GM19452 (cell line): ENCODE data around the gene SNRK.
A peak's percentile ranks its signal among the peaks of the same experiment; 100 is the strongest.

ENCODE experiments used
- ATAC-seq: cut with Tn5 transposase; IDR thresholded peaks from one replicate; pipeline ENCODE4 v1.9.1; 2021; ENCODE audit not compliant: unreplicated experiment

SNRK gene

DNA sequence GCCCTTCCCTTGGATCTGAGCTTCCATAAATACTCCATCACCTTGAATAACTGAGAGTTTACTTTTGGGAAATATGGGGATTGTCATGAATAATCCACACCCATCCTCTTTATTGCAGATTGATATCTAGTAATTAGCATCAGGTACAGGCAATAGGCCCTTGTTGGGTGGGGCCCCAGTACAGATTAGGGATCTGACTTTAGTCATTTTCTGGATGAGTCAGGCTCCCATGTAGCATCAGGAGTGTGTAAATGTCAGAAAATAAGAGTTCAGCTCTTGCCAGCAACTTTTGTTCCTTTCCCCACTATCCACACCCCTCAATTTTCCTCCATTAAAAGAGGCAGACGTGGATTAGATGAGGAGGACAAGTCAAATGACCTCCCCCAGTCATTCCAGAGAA lies 17.7 kb upstream of the SNRK start:
- no peak for ATAC-seq

DNA sequence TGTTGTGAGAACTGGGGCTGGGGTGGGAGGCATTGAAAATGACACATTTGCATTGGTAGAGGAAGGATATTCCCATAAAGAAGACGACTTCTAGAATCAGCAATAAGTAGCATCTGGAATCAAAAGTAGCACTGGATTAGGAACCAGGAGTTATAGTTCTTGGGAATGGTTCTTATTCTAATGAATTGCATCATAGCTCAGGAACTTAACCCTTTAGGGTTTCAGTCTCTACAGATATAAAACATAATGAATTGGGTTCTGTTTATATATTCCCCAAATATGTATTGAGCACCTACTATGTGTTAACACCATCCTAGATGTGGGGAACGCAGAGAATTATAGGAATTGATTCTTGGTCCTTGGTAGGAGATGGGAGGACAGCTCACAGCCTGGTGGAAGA lies 16.3 kb upstream of the SNRK start:
- no peak for ATAC-seq

DNA sequence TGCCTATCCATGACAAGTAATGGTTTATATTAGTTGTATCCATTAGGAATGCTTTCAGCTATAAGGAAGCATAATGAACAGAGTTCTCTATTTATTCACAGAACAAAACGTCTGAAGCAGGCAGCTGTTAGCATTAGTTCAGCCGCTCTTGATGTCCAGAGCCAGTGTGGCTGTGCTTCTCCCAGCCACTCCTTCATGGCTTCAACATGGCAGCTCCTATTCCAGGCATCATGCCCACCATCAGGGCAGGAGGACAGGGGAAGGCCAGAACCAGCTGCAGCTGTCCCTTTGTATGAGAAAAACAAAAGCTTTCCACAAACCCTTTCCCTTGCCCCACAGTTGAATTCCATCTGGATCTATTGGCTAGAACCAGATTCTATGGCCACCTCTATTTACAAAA lies 12.9 kb upstream of the SNRK start:
- ATAC-seq: no peak

DNA sequence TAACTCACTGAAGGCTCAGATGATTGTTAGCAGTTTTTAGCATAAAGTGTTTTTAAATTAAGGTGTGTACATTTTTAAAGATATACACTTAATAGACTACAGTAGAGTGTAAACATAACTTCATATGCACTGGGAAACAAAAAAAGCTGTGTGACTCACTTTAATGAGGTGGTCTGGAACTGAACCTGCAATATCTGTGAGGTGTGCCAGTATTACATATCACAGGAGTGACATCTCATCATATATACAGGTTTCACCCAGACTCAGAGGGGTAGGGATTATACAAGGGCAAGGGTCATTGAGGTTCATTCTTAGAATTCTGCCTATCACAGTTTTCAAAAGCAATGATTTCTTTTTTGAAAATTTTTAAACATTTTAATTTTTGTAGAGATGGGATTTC lies 7.3 kb upstream of the SNRK start:
- no peak for ATAC-seq

DNA sequence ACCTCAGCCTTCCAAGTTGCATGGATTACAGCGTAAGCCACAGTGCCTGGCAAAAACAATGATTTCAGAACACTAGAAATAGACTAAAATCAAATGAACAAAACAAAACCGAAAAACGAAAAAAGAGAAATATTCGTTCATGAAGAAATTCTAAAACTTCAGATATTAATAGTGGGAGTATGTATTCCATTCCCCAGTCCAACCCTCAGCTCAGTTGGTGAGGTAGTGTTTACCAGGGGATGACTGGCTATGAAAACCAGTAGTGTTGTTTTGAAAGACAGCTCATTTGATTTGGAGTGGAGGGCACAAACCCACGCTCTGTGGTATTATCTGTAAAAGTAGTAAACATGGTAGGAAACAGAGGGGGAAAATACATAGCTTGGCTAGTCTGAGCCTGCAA lies 6.8 kb upstream of the SNRK start:
- ATAC-seq: no peak

DNA sequence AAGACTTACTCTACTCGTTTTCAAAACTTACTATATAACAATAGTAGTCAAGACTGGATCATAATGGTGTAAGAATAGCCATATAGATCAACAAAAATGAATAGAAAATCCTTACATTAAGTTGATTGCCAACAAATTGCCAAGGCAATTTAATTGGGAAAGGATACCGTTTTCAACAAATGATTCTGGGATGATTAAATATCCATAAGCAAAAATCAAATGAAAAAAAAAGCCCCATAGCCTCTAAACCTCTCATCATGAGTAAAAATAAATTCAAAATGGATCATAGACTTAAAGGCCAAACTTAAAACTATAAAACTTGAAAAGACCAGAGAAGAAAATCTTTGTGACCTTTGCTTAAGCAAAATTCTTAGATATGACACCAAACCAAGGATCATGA lies 5.3 kb upstream of the SNRK start:
- no peak for ATAC-seq

DNA sequence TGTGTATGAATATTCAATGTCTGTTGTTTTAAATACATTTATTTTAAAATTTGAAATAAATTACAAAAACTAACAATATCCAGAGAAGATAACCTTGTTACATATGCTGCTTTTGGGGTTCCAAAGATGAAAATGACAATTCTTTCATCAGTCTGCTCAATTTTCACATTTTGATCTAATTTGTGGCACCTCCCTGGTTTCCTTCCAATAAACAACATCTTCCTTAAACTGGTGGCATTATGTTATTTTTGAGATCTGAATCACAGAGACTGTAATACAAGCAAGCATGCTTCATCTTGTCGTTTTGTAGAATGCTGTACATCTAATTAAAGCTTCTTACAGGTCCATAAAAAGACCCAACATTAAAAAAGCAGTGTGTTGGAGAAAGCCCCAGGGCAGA lies 2.2 kb upstream of the SNRK start:
- ATAC-seq: no peak

DNA sequence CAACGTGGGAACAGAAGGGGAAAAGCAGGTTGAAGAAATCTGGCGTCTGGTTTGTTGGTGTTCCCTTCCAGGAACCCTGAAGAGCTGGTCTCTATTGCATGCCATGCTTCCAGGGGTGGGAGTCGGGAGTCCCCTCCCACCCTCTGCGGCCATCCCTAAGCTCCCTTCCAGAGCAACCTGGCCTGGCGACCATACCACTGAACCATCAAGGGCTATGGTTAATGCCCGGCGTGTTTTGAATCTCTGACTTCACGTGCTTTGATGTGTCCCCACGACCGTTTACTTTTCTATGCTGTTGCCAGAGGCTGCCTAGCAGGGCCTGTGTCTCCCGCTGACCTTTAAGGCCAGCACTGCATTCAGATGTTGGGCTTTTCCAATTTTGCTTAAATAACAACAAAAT lies 696 bp upstream of the SNRK start:
- no peak for ATAC-seq

DNA sequence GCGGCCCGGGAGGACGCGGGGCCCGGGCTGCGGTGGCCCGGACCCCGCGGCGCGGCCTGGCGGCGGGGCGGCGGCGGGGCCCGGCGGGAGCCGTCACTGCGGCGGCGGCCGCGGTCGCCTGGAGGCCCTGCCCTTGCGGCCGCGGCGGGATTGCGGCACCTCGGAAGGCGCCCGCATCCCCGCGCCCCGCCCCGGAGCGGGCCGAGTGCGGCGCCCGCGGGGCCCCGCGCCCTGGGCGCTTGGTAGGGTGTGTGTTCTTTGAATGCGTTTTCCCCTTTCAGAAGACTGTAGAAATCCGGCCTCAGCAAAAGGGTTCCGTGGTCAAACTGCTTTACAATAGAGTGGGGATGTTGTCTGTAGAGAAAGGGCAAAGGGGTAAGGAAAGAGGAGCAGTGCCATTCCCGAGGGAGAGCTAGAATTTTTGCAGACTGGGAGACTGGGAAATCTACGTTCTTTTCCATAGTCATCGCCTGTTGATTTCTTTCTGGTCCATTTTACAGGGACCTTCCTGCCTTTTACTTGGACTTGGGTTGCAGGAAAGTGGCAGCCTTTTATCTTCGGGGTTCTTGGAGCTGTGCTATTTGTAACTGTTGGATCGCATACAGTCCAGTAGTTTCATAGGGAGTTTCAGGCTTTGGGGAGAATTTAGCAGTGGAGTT lies 630 bp downstream of the SNRK start:
- ATAC-seq: no peak

DNA sequence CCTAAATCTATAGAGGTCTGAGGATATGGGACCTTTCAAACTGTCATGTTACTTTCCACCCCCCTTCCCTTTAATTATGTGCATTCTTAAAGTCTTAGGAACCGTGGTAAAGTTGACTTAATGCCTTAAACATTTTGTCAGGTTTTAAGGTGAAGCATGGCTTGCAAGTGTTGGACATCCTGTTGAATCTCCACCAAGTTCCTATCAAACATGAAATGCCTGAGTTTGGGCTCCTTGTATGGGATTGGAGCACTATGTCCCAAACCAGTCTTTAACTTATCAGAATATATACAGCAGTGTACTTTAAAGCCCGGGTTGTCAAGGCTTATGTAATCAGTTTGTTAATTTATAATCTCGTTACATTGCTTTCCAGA lies 1.1 kb downstream of the SNRK start:
- no peak for ATAC-seq

DNA sequence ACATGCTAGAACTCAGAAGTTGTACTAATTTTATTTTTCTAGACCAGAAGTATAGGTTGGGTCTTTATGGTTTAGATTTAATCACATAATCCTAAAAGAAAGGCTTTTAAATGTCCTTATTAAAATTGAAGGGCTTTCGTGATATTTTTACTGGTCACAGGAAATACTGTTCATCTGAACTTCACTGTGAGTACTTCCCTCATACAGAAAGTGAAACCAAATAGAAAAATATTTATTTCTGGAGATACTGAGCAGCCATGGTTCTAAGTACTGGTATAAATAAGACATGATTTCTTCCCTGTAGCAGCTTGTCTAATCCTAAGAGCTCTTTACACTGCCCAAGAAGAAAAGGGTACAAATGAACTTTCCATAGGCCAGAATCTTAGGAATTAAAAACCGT lies 2.0 kb downstream of the SNRK start:
- ATAC-seq: no peak

DNA sequence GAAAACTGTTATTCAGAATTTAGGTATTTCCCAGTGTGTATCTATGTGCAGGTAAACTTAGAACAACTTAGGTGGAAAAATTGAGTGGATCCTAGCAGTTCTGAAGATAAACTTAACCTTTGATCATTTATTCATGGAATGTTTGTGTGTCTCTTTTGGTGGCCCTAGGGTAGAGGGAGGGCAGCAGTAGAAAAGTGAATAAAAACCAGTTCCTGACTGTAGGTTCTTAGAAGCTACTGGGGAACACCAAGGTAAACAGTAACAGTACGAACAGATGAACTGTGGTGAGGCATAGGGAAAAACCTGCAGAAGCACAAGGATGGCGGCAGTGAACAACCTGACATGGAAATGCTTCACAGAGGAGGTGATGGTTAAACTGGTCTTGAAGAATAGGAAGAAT lies 2.5 kb downstream of the SNRK start:
- ATAC-seq: no peak

DNA sequence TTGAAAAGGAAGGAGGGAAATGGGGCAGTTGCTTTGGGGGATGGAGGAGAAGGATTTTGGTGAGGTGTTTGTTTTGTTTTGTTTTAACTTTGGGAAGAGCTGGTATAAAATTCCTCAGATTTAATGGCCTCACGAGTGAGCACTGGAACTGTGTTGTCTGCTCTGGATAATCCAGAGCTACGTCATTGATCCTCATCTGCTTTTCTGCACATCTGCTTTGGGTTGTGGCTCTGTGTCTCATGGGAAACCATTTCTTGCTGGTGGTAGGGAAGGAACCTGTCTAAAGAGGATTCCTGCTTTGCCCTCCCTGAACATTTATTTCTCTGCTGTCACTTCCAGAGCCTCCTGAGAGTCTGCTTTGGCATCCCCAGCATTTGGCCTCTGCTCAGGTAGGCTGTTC lies 3.1 kb downstream of the SNRK start:
- no peak for ATAC-seq

DNA sequence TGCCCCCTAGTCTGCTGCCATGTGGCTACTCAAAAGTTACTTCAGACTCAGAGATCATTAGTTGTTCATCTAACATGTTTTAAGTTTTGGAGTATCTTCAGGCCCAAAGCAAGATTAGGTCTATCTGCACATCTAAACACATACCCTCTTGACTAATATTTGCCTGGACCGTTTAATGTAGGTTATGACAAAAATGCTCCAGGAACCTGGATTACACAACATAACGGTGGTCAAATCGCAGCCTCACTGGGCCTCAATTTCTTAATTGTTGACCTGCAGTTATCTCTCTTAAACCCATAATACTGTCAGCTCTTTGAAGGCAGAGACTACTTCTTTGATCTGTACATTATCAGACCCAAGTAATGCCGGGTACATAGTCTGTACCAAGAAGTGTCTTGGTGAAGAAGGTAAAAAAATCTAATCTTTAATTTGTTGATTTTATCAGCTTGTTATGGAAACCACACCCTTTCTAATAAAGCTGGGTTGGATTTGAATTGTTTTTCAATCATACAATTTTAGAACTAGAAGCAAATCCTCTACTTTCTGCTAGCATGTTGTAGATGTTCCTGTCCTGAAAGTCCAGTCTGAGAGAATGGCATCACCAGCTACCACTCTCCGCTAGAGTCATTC lies 3.6 kb downstream of the SNRK start:
- ATAC-seq: no peak

DNA sequence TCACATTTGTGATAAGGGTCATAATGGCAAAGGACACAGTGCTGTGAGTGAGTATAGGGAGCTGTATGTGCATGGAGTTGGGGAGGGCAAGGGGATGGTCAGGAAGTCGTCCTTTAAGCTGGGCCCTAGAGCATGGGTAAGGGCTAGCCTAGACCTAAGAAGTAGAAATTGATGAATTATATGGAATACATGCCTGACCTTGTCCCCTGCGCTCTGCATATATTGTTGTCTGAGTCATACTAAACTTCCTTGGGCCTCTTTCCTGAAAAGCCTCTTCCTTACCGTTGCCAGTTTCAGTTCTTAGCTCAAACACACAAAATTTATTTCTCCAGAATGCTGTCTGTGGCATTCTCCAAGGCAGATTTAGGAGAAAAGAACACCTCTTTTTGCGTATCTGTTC lies 4.6 kb downstream of the SNRK start:
- ATAC-seq: no peak

DNA sequence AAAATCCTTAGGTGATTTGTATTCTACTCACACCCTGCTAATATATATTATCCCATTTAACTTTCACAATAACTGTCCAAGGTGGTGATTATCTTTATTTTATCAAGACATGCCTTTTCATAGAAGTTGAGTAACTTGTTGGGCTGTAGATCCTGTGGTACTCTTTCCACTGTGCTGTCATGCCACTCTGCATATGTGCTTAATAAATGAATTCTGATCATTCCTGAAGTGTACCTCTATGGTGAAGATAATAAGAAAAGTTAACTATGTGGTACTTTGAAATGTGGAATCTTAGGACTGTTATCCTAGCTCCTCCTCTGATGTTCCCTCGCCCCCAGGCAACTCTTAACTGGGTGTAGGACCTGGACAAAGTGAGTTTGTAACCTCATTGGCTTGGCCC lies 5.2 kb downstream of the SNRK start:
- ATAC-seq: no peak

DNA sequence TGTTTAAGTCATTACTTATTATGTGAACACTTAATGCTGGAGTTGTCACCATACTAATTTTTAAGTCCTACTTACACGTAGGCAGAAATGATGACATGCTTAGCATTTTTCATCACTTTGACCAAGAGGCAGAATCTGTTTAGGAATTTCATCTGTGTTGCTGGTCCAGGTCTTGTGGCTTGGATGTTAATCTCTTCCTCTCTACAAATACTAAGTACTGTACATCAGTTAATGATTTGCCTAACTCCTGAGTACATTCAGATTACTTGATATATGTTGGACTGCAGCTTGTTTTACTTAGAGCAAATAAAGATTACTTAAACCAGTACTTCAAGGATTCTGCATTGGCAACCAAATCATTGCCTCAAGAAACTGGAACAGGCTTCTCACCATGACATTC lies 8.6 kb downstream of the SNRK start:
- ATAC-seq: no peak

DNA sequence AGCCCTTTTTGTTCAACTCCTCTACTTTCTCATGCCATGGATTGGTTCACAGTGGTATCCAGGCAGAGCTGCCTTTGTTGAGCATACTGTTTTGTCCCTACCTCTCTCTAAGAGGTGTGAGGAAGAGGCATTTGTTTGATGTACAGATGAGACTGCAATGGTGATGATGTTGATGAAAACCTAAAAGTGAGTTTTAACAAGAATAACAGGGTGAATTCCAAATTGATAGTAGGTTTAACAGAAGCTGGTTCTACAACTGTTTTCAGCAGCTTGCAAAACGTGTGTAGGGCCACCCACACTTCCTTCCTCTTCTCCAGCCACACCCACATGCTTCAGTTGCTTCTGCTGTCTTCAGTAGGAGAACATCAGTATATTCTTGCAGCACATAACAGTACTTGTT lies 10.2 kb downstream of the SNRK start:
- peak; percentile 73 for ATAC-seq

DNA sequence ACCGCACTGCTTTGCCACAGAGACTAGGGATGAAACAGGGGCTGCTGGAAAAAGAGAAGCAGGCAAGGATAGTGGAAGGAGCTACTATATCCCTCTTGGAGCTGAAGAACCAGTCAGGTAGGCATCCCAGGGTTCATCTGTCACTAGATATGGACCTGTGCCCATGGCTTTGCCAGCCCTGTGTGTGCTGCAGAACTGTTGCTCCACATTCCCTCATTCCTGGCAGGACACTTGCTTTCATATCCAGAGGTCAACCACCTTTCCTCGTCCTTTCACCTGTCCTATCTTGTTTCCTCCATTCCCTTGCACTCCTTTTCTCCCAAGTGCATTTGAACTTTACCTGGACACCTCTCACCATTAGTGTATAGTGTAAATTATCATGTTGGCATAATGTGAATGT lies 12.0 kb downstream of the SNRK start:
- ATAC-seq: no peak

DNA sequence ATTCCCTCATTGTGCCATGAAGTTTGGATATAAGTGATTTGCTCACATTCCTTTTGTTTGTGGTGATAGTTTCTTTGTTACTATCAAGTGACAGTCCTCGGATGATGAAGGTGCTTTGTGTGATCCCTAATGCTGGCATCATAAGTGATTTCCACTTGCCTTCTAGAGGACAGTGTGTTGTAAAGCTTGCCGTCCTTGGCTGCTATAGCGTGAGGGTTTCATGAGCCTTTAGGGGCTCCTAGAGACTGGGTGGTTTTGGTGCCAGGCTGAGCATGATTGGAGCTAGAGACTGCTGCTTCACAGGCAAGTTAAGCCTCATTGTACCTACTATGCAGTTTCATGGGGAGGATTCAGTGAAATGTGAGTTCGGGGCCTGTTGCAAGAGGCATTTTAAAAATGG lies 12.4 kb downstream of the SNRK start:
- ATAC-seq: no peak

DNA sequence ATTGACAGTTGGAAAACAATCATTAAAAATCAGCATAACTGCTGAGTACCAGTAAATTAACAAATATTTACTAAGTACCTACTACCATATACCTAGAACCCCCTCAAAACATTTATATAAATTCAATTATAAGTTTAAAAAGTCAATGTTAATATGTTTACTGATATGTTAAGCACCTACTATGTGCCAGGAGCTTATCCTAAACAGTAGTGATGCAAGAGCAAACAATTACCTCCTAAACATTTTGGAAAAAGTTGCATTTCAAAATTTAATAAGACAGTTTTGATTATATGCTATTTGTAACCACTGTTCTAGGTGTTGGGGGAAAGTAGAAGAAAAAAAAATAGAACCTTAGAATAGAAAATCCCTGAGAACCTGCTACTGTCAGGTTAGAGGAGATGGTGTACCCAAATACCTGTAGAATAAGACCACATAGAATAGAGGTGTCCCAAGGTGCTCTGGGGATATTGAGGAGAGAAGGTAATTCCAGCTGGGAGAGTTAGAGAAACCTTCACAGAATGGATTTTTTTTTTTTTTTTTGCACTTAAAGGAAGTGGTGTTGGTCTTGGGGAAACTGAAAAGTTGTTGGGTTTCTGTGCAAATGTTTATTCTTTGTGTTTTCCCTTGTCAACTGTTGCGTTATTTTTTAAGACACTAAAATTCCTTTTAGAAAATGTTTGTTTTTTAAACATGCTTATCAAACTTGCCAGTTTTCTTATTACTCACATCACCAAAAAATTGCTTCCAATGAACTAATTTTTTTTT lies 16.0 kb downstream of the SNRK start:
- no peak for ATAC-seq

DNA sequence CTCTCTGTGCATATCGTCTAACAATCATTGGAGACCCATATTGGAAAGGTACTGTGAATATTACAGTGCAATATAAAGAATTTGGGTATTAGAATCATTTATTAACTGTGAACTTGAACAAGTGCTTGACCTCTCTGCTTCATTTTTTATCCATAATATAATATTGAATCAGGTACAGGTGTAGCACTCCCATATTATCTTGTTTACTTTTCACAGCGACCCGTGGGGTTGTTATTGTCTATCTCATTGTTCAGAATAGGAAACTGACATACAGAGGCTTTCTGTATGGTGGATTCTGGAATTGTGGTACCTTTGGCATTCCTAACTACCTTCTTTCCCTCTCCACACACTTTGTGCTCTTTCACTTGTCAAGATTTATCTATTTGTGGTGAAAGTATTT lies 17.8 kb downstream of the SNRK start:
- no peak for ATAC-seq

DNA sequence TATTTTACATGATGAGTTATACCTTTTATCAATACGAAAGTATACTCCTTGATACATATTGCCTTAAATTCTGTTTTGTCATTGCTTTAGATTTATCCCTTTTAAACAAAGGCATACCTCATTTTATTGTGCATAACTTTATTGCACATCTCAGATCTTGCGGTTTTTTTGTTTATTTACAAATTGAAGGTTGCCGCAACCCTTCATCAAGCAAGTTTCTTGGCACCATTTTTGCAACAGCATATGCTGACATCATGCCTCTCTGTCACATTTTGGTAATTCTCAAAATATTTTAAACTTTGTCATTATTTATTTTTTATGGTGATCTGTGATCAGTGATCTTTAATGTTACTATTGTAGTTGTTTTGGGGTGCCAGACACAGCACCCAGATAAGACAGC lies 20.9 kb downstream of the SNRK start:
- no peak for ATAC-seq
